CD4-positive, alpha-beta T cell (primary cell): ENCODE results near the gene PITRM1. TPM values are rescaled to one million over a fixed set of nuclear protein-coding genes. Genes with fewer than 3 reads are reported as not detected.

ENCODE experiments used
- ATAC-seq: fragments of 200-7000 bp; cut with Tn5 transposase; one replicate; pipeline ENCODE4 v1.10.0; 2022; ENCODE audit warnings: mild to moderate bottlenecking; ENCODE audit not compliant: poor library complexity
- CTCF ChIA-PET: fragments of 350-600 bp; sonication (Branson Sonifier 250); formaldehyde crosslinking; loops from one replicate; lab custom pipeline; 2021; ENCODE audit warnings: antibody characterized with exemption, inconsistent platforms; lab: Charles Lee
- POLR2A ChIA-PET: fragments of 350-600 bp; sonication (Branson Sonifier 250); formaldehyde crosslinking; loops from one replicate; lab custom pipeline; 2021; ENCODE audit warnings: antibody characterized with exemption, inconsistent platforms; lab: Charles Lee
- DNase-seq, 14 experiments: peaks; one replicate each; pipeline ENCODE4 v3.0.0-alpha.2; 2013 to 2020; ENCODE audit warnings: mixed read lengths in 2 of 14
- H3K27ac ChIP-seq, 2 donors: one replicate each; pipeline versions ENCODE4 v1.5.1 to v1.7.0; 2013; ENCODE audit warnings: low read length in 2 of 2, low read depth in 1 of 2, mild to moderate bottlenecking in 1 of 2
- H3K27me3 ChIP-seq, 2 experiments: 1 replicate in 1 of 2; 2 replicates in 1 of 2; pipeline versions ENCODE4 v1.6.1 to v1.7.0; 2013; ENCODE audit warnings: low read length in 2 of 2, control low read depth in 1 of 2, mild to moderate bottlenecking in 1 of 2, moderate library complexity in 1 of 2; ENCODE audit not compliant: insufficient read depth in 2 of 2, control insufficient read depth in 1 of 2
- H3K36me3 ChIP-seq: one replicate; pipeline ENCODE4 v1.6.1; 2013; ENCODE audit warnings: low read length, control low read depth; ENCODE audit not compliant: insufficient read depth
- H3K4me1 ChIP-seq: one replicate; pipeline ENCODE4 v1.6.1; 2013; ENCODE audit warnings: low read length, control low read depth; ENCODE audit not compliant: insufficient read depth
- H3K4me3 ChIP-seq: one replicate; pipeline ENCODE4 v1.5.1; 2013; ENCODE audit warnings: mild to moderate bottlenecking, low read length, moderate library complexity
- H3K9me3 ChIP-seq, 2 experiments: 1 replicate in 1 of 2; 2 replicates in 1 of 2; pipeline versions ENCODE4 v1.6.1 to v1.7.0; 2013; ENCODE audit warnings: low read length in 2 of 2, mild to moderate bottlenecking in 2 of 2, control low read depth in 1 of 2, moderate library complexity in 1 of 2; ENCODE audit not compliant: control insufficient read depth in 1 of 2, insufficient read depth in 1 of 2
- H3K27ac Mint-ChIP-seq: one replicate; pipeline ENCODE4 v1.8.0; 2020; ENCODE audit warnings: mixed read lengths
- H3K27me3 Mint-ChIP-seq: one replicate; pipeline ENCODE4 v1.8.0; 2021; ENCODE audit warnings: mixed read lengths
- H3K36me3 Mint-ChIP-seq: one replicate; pipeline ENCODE4 v1.8.0; 2021; ENCODE audit warnings: low read depth, mixed read lengths
- H3K4me1 Mint-ChIP-seq: one replicate; pipeline ENCODE4 v1.8.0; 2021; ENCODE audit warnings: low read depth, mixed read lengths
- H3K4me3 Mint-ChIP-seq: one replicate; pipeline ENCODE4 v1.8.0; 2020; ENCODE audit warnings: mild to moderate bottlenecking, mixed read lengths
- H3K9me3 Mint-ChIP-seq: one replicate; pipeline ENCODE4 v1.8.0; 2020; ENCODE audit warnings: mixed read lengths
- intact Hi-C, 2 experiments: fragments of 100-400 bp; cut with DNase I in 1 of 2; cut with micrococcal nuclease in 1 of 2; formaldehyde crosslinking; loops; one replicate each; pipeline versions ENCODE4 v1.15.1 to v1.9.0; 2023 to 2025; cut with DNase I, micrococcal nuclease
- total RNA-seq, 174 experiments: library from RNA in 2 of 174; stranded (reverse) in 2 of 174; gene quantifications; one replicate each; pipeline ENCODE4 v1.2.3 and lab custom pipeline; 2021 to 2026
- TF ChIP-seq, protein P1 (sequence below): fragments of 200-600 bp; IDR thresholded peaks from one replicate; pipeline ENCODE4 v1.8.0; 2022; ENCODE audit warnings: antibody characterized with exemption, mild to moderate bottlenecking

The PITRM1 gene
- total RNA-seq, 2 experiments from 2014 or later = 76.7 to 77.8 TPM

GRCh38 chr10:3167611-3168330 lies 4.8 kb downstream of the PITRM1 start:
- intact Hi-C loops = no loop called here
- CTCF ChIA-PET = no interaction called here
- Mint-ChIP-seq H3K36me3 (peaks cover 81% of the 10 kb centered on the region), H3K4me1 (peaks cover 13% of the 10 kb centered on the region), H3K9me3 (no peaks in the 10 kb centered on the region), H3K27me3 (no peaks in the 10 kb centered on the region), H3K4me3 (no peak overlapping the region), H3K27ac (no peak overlapping the region)
- ATAC-seq (no peak), DNase-seq (no peak)
- H3K9me3 ChIP-seq = no peaks in the 10 kb centered on the region
- POLR2A ChIA-PET = no interaction called here
- TF ChIP-seq, protein P1, sequence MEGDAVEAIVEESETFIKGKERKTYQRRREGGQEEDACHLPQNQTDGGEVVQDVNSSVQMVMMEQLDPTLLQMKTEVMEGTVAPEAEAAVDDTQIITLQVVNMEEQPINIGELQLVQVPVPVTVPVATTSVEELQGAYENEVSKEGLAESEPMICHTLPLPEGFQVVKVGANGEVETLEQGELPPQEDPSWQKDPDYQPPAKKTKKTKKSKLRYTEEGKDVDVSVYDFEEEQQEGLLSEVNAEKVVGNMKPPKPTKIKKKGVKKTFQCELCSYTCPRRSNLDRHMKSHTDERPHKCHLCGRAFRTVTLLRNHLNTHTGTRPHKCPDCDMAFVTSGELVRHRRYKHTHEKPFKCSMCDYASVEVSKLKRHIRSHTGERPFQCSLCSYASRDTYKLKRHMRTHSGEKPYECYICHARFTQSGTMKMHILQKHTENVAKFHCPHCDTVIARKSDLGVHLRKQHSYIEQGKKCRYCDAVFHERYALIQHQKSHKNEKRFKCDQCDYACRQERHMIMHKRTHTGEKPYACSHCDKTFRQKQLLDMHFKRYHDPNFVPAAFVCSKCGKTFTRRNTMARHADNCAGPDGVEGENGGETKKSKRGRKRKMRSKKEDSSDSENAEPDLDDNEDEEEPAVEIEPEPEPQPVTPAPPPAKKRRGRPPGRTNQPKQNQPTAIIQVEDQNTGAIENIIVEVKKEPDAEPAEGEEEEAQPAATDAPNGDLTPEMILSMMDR = no peak
- H3K36me3 ChIP-seq = peaks cover 74% of the 10 kb centered on the region
- no peaks in the 10 kb centered on the region for H3K27me3 ChIP-seq
- H3K4me1 ChIP-seq = peaks cover 11% of the 10 kb centered on the region
- H3K4me3 ChIP-seq = no peak overlapping the region
- no peak overlapping the region for H3K27ac ChIP-seq

- CTCF ChIA-PET = no interaction called here
- Mint-ChIP-seq H3K4me3 (no peak overlapping the region), H3K27ac (no peak overlapping the region), H3K27me3 (no peaks in the 10 kb centered on the region), H3K9me3 (no peaks in the 10 kb centered on the region), H3K4me1 (peaks cover 5% of the 10 kb centered on the region), H3K36me3 (peaks cover 82% of the 10 kb centered on the region)
- intact Hi-C loops = no loop called here
- no peak for ATAC-seq
- POLR2A ChIA-PET = no interaction called here
- no peak for DNase-seq
- H3K36me3 ChIP-seq = peaks cover 81% of the 10 kb centered on the region
- H3K9me3 ChIP-seq = no peaks in the 10 kb centered on the region
- no peaks in the 10 kb centered on the region for H3K27me3 ChIP-seq
- H3K4me1 ChIP-seq = peaks cover 5% of the 10 kb centered on the region
- no peak overlapping the region for H3K4me3 ChIP-seq
- no peak overlapping the region for H3K27ac ChIP-seq
- TF ChIP-seq, protein P1 = no peak
These were observed 5.9 kb downstream of the PITRM1 start for GRCh38 chr10:3166496-3167290.

- Mint-ChIP-seq H3K36me3 (peaks cover 95% of the 10 kb centered on the region), H3K27me3 (no peaks in the 10 kb centered on the region), H3K4me3 (no peak overlapping the region), H3K27ac (no peak overlapping the region), H3K9me3 (no peaks in the 10 kb centered on the region), H3K4me1 (peaks cover 5% of the 10 kb centered on the region)
- TF ChIP-seq, protein P1 = no peak
- ChIA-PET POLR2A (no interaction called here), CTCF (no interaction called here)
- H3K4me1 ChIP-seq = no peaks in the 10 kb centered on the region
- no peaks in the 10 kb centered on the region for H3K9me3 ChIP-seq
- H3K27me3 ChIP-seq = no peaks in the 10 kb centered on the region
- intact Hi-C loops = no loop called here
- H3K4me3 ChIP-seq = no peak overlapping the region
- H3K27ac ChIP-seq = no peak overlapping the region
- no peak for DNase-seq
- no peak for ATAC-seq
- H3K36me3 ChIP-seq = peaks cover 91% of the 10 kb centered on the region
These were observed 7.4 kb downstream of the PITRM1 start for GRCh38 chr10:3165196-3165595.
